Activated CD8-positive, alpha-beta T cell treated with anti-CD3 and anti-CD28 coated beads for 36 hours (primary cell): ENCODE measurements around the gene PPFIBP1. TPM values are rescaled to one million over a fixed set of nuclear protein-coding genes. Genes with fewer than 3 reads are reported as not detected.

Experiments used
- ATAC-seq: fragments of 200-7000 bp; cut with Tn5 transposase; one replicate; pipeline ENCODE4 v1.10.0; 2021; ENCODE audit warnings: mild to moderate bottlenecking, moderate library complexity
- CTCF ChIA-PET: fragments of 350-600 bp; sonication (Branson Sonifier 250); formaldehyde crosslinking; loops from one replicate; lab custom pipeline; 2021; ENCODE audit warnings: antibody characterized with exemption; lab: Charles Lee
- POLR2A ChIA-PET: fragments of 350-600 bp; sonication (Branson Sonifier 250); formaldehyde crosslinking; loops from one replicate; lab custom pipeline; 2021; ENCODE audit warnings: antibody characterized with exemption; lab: Charles Lee
- DNase-seq: peaks from one replicate; pipeline ENCODE4 v3.0.0-alpha.2; 2020
- H3K27ac Mint-ChIP-seq: one replicate; pipeline ENCODE4 v1.8.0; 2021; ENCODE audit warnings: mild to moderate bottlenecking, mixed read lengths
- H3K27me3 Mint-ChIP-seq: one replicate; pipeline ENCODE4 v1.8.0; 2021; ENCODE audit warnings: mixed read lengths
- H3K36me3 Mint-ChIP-seq: one replicate; pipeline ENCODE4 v1.8.0; 2021; ENCODE audit warnings: low read depth, mixed read lengths
- H3K4me1 Mint-ChIP-seq: one replicate; pipeline ENCODE4 v1.8.0; 2021; ENCODE audit warnings: low read depth, mixed read lengths
- H3K4me3 Mint-ChIP-seq: one replicate; pipeline ENCODE4 v1.8.0; 2021; ENCODE audit warnings: mild to moderate bottlenecking, moderate library complexity, mixed read lengths
- H3K9me3 Mint-ChIP-seq: one replicate; pipeline ENCODE4 v1.8.0; 2021; ENCODE audit warnings: mixed read lengths
- CTCF ChIP-seq: fragments of 200-600 bp; IDR thresholded peaks from one replicate; pipeline ENCODE4 v1.8.0; 2022; ENCODE audit warnings: antibody characterized with exemption, mild to moderate bottlenecking
- intact Hi-C: fragments of 100-400 bp; cut with micrococcal nuclease; formaldehyde crosslinking; loops from one replicate; pipeline ENCODE4 v1.10.0; 2022
- total RNA-seq, 2 experiments: library from RNA; stranded (reverse); gene quantifications; one replicate each; pipeline ENCODE4 v1.2.3, GENCODE V29; 2021

Gene PPFIBP1
- total RNA-seq, 2 experiments from 2014 or later, result 6.6 to 8.8 TPM

- Mint-ChIP-seq H3K9me3 (no peaks in the 10 kb centered on the region), H3K4me1 (peaks cover 5% of the 10 kb centered on the region), H3K27me3 (peaks cover 2% of the 10 kb centered on the region), H3K4me3 (no peak overlapping the region), H3K36me3 (peaks cover 2% of the 10 kb centered on the region), H3K27ac (no peak overlapping the region)
- ChIA-PET CTCF (interaction anchor here (1.2 to 1.7 kb wide), 3 partner anchors 9 to 191 kb away, joined by 3 to 4 read pairs (median 3); no protein-coding TSS in a partner anchor), POLR2A (no interaction called here)
- TF ChIP-seq CTCF, result no peak
- DNase-seq (no peak), ATAC-seq (no peak)
- intact Hi-C loops, result no loop called here
Measured at GRCh38 chr12:27575090-27575761, 51.2 kb downstream of the PPFIBP1 start.

- ChIA-PET CTCF (interaction anchor here (1.2 to 1.7 kb wide), 3 partner anchors 9 to 191 kb away, joined by 3 read pairs; no protein-coding TSS in a partner anchor), POLR2A (no interaction called here)
Measured at GRCh38 chr12:27575762-27576118, 51.7 kb downstream of the PPFIBP1 start.

GRCh38 chr12:27576667-27577347 lies 52.8 kb downstream of the PPFIBP1 start:
- H3K9me3 Mint-ChIP-seq, result no peaks in the 10 kb centered on the region
- no peak overlapping the region for H3K4me3 Mint-ChIP-seq
- intact Hi-C loops, result no loop called here
- no peak for TF ChIP-seq CTCF
- ATAC-seq, result no peak
- peaks cover 2% of the 10 kb centered on the region for H3K36me3 Mint-ChIP-seq
- no peak overlapping the region for H3K27ac Mint-ChIP-seq
- no peaks in the 10 kb centered on the region for H3K27me3 Mint-ChIP-seq
- H3K4me1 Mint-ChIP-seq, result peaks cover 13% of the 10 kb centered on the region
- DNase-seq, result no peak
- CTCF ChIA-PET, result interaction anchor here (1.2 to 1.3 kb wide), 2 partner anchors 10 to 38 kb away, joined by 3 read pairs; no protein-coding TSS in a partner anchor
- POLR2A ChIA-PET, result no interaction called here

More at GRCh38 chr12:27575762-27576118, 51.7 kb downstream of the PPFIBP1 start:
- H3K27me3 Mint-ChIP-seq, result peaks cover 2% of the 10 kb centered on the region
- H3K36me3 Mint-ChIP-seq, result peaks cover 2% of the 10 kb centered on the region
- no peak overlapping the region for H3K4me3 Mint-ChIP-seq
- TF ChIP-seq CTCF, result no peak
- no peak overlapping the region for H3K27ac Mint-ChIP-seq
- ATAC-seq (no peak), DNase-seq (no peak)
- intact Hi-C loops, result no loop called here
- no peaks in the 10 kb centered on the region for H3K9me3 Mint-ChIP-seq
- peaks cover 5% of the 10 kb centered on the region for H3K4me1 Mint-ChIP-seq

GRCh38 chr12:27577688-27578087 lies 53.7 kb downstream of the PPFIBP1 start:
- no peak for TF ChIP-seq CTCF
- no peak for ATAC-seq

More at GRCh38 chr12:27577688-27578087, 53.7 kb downstream of the PPFIBP1 start:
- Mint-ChIP-seq H3K36me3 (peaks cover 2% of the 10 kb centered on the region), H3K4me1 (peaks cover 15% of the 10 kb centered on the region), H3K4me3 (no peak overlapping the region), H3K9me3 (no peaks in the 10 kb centered on the region), H3K27me3 (no peaks in the 10 kb centered on the region), H3K27ac (no peak overlapping the region)
- CTCF ChIA-PET, result no interaction called here
- DNase-seq, result no peak
- POLR2A ChIA-PET, result no interaction called here
- intact Hi-C loops, result no loop called here
